Smooth muscle cell of the brain vasculature (primary cell): Measurements from ENCODE around the gene SDHAF1.

Source experiments
- DNase-seq: peaks from one replicate; pipeline ENCODE4 v3.0.0-alpha.2; 2012; ENCODE audit warnings: low read depth, low spot score

The SDHAF1 gene

GRCh38 chr19:35986664-35987570 is 8.1 kb upstream of the SDHAF1 start:
- no peak for DNase-seq

DNA sequence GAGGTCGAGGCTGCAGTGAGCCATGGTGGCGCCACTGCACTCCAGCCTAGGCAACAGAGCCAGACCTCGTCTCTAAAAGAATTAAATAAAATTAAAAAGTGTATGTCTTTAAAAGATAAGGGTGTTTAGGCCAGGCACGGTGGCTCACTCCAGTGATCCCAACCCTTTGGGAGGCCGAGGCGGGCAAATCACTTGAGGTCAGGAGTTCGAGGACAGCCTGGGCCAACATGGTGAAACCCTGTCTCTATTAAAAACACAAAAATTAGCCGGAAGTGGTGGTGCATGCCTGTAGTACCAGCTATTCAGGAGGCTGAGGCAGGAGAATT is 7.5 kb upstream of the SDHAF1 start:
- no peak for DNase-seq

GRCh38 chr19:35988824-35989223 is 6.2 kb upstream of the SDHAF1 start:
- DNase-seq = no peak

DNA sequence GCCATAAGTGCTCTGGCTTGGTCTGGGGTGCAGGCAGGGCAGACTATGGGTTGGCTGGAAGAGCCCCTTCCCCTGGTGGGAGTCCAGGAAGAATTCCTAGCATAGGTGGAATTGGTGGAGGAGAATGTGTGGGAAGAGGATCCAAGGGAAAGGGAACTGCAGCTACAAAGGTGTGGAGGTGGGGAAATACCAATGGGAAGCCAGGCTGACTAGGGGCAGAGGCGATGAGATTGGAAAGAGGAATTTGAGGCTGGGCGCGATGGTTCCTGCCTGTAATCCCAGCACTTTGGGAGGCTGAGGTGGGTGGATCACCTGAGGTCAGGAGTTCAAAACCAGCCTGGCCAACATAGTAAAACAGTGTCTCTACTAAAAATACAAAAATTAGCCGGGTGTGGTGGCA is 4.8 kb upstream of the SDHAF1 start:
- no peak for DNase-seq

DNA sequence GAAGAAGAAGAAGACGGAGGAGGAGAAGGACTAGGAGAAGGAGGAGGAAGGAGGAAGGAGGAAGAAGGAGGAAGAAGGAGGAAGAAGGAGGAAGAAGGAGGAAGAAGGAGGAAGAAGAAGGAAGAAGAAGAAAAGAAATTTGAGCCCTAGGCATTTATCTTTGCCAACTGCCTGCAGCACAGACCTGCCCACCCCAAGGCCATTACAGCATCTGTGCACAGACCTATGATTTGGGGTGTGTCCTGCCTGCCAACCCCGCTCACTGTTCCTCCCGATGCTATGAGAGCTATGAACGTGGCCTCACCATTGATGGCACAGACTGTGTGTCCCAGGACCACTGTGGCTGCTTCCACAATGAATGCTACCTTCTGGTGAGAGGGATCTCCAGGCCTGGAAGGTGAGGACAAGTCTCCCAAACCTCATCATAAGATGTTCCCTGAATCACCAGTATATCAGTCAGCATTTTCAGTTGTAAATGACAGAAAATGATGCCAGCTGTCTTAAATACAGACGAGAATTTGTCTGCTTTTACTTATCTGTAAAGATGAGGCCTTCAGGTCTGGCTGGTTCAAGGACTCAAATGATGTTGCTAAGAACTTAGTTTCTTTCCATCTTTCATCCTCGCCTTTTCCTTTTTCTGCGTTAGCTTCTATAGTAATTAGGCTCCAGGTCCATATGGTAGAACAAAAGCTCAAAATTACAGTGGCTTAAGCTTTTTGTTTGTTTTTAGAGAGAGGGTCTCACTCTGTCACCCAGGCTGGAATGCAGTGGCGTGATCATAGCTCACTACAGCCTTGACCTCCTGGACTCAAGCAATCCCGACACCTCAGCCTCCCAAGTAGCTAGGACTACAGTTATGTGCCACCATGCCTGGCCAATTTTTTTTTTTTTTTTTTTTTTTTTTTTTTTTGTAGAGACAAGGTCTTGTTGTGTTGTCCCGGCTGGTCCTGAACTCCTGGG is 3.9 kb upstream of the SDHAF1 start:
- no peak for DNase-seq

DNA sequence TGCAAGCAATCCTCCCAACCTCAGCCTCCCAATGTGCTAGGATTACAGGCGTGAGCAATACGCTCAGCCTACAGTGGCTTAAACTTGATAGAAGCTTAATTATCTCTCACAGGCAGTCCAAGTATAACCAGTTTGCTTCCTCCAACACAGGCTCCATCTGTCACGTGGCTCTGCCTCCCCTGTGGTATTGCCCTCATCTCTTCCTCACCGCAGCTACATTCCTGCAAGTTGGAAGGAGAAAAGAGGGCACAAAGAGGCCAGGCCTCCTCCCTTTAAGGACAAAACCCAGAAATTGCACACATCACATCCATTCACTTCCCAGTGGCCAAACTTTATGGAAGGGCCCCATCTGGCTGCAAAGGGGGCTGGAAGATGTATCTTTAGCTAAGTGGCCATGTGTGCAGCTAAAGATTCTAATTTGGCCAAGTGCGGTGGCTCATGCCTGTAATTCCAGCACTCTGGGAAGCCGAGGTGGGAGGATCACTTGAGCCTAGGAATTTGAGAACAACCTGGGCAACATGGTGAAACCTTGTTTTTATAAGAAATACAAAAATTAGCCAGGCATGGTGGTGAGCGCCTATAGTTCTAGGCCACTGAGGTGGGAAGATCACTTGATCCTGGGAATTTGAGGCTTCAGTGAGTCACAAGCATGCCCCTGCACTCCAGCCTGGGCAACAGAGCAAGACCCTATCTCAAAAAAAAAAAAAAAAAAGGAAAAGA is 3.1 kb upstream of the SDHAF1 start:
- DNase-seq = no peak

DNA sequence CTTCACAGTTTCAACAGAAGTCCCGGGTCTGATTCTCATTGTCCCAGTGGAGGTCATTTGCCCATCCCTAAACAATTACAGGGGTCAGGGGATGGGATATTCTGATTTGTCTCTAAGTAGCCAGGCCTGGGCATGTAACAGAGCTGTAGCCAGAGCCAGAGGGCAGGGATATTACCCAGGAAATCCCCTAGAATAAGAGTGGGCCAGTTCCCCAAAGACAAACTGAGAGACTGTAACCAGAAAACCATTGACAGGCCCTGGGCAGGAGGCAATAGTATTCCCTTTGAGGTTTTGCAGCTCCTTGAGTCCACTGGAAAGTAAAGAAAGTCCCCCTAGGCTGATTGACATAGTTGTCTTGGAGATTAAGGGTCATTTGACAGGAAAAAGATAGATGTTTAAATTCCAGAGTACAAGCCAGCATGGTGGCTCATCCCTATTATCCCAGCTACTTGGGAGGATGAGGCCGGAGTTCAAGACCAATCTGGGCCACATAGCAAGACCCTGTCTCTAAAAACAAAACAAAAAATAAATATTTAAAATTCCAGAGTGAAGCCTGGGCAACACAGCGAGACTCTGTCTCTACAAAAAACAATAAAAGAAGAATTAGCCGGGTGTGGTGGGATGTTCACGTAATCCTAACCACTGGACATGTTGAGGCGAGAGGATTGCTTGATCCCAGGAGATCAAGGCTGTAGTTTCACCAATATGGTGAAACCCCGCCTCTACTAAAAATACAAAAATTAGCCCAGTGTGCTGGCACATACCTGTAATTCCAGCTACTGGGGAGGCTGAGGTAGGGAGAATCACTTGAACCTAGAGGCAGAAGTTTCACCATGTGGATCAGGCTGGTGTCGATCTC is 1.9 kb upstream of the SDHAF1 start:
- DNase-seq = no peak

DNA sequence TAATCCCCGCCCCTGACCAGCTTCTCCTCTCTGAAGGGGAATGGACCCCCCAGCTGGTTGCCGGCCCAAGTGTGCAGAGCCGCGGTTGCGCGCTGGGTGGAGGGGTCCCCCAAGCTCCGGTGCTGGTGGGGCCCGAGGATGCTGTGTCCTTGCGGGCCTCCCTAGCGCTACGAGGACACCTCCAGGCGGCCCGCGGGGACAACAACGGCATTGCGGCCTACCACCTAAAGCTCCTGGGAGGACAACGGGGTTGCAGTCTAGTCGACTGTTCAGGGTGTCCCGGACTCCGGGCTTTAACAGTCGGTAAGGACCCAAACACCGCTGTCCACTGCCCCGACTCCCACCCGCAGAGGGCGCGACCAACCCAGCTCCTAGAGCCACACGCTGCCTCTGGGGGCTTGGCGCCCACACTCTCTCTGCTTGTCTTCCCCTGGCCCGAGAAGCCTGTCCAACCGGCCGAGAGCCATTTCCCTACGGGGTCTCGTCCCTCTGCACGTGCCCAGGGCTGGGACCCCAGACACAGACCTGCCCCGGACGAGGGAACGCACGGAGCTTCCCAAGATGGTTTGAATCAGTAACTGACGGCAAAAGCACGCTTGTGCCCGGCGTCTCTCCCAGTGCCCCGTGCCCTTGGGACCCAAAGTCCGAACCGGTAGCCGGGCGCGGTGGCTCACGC is 927 bp upstream of the SDHAF1 start:
- no peak for DNase-seq

DNA sequence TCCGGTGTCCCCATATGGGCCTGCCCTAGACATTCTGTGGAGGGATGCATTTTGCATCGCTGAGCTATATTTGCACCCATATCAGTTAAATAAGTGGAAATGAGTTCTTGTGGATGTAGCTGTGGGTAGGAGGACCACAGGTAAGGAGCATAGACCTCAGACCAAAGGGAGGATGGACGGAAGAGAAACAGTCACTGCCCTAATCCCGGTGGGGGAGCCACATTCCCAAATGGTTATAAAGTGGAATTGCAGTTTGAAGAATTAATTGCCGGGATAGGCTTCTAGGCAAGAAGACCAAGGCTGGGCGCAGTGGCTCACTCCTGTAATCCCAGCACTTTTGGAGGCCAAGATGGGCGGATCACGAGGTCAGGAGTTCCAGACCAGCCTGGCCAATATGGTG is 1.8 kb downstream of the SDHAF1 start:
- no peak for DNase-seq

DNA sequence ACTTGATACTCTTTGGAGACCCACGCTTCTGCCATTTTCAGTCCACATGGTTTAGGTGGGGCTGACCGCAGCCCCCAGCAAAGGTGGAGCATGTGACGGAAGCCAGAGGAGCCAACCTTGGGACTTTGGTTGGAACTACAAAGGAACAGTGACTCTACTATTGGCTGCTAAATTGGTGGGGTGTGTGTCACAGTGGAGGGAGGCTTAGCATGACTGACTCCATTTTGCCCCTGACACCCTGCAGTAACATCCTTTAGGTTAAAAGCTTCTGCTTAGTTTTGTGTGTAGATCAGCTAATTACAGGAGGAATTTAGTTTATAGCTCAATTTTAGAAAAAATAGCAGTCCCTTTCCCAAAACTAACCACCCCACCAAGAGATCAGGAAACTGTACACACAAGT is 6.6 kb downstream of the SDHAF1 start:
- DNase-seq = no peak

GRCh38 chr19:36003284-36003683 is 8.3 kb downstream of the SDHAF1 start:
- DNase-seq = no peak

- no peak for DNase-seq
Observed at GRCh38 chr19:36006955-36007354, 12.0 kb downstream of the SDHAF1 start.

- DNase-seq = no peak
Observed at GRCh38 chr19:36008336-36008978, 13.5 kb downstream of the SDHAF1 start, which contains the start of gene SYNE4. TSS of gene SYNE4 (minus strand) at chr19:36008813. CDS start at chr19:36008681, 132 bp downstream.

- no peak for DNase-seq
Observed at GRCh38 chr19:36009220-36009619, 14.2 kb downstream of the SDHAF1 start.

DNA sequence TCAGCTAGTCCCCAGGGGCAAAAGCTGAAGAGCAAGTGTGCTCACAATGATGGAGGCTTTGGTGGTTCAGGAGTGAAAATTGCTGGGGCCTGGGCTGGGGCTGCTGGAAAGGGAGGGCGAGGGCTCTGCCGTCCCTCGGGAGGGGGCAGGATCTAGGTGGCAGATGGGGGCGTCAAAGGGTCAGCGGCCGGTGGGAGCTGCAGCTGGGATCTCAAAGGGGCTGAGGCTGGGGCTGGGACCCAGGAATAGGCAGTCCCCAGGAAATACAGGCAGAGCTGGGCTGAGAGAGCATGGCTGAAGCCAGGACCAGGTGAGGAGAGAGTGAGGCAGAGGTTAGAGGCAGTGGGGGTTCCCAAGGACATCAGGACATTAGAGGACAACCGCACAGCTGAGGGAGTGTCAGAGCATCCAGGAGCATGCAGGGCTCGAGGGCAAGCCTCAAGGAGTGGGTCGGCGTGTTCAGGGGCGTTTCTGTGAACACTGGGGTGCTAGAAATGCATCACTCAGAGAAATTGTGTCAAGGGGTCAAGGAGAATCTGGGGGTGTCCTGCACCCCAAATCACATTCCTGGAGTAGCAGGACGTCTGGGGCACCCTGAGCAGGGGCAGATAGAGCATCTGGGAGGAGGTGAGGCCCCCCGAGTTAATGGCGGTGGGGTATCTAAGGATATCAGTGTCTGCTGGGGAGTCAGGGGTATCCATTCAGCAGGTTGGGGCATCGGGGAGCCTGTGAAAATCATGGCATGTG is 14.8 kb downstream of the SDHAF1 start:
- DNase-seq = no peak

GRCh38 chr19:36010402-36010801 is 15.4 kb downstream of the SDHAF1 start:
- no peak for DNase-seq

DNA sequence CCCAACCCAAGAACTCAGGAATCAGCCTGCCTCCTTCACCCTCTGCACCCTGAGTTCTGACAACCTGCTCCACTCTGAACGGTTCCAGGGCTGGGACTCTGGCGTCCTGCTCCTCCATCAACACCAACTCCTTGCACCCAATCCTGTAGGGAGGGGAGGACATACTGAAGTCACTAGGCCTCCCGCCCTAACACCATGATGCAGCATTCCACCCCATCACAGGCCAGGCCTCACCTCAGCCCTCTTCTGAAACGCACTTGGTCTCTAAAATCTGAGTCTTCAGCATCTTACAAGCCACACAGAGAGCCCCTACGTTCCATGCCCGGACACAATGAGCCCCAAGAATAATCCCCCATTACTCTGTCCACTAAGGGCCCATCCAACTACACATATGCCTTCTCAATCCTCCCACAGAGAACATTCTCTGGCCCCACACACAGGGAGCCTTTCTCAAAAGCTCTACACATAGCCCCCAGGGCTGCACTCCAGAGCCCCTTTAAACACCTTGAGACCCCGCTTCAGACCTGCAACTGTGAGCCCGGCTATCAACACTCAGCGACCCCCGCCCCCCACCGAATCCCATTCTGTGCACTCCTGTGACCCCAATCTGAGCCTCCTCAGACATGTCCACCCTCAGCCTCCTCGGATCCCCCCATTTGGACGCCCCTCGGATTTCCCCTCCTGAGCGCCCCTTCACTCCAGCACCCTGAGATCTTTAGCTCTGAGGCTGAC is 18.5 kb downstream of the SDHAF1 start:
- no peak for DNase-seq
